Gastroesophageal sphincter (tissue), 3 donors: ENCODE results near the gene TNPO2.

Source experiments
- EP300 ChIP-seq: sonication (generic); formaldehyde crosslinking; IDR thresholded peaks from one replicate; pipeline ENCODE4 v1.6.1; 2017; ENCODE audit warnings: antibody characterized with exemption, mild to moderate bottlenecking
- POLR2A ChIP-seq, 2 donors: fragments of 450-650 bp; IDR thresholded peaks; one replicate each; pipeline ENCODE4 v1.6.1; 2017; ENCODE audit warnings: antibody characterized with exemption in 2 of 2, mild to moderate bottlenecking in 2 of 2, moderate library complexity in 1 of 2
- POLR2AphosphoS5 ChIP-seq: sonication (generic); formaldehyde crosslinking; IDR thresholded peaks from one replicate; pipeline ENCODE4 v1.6.1; 2017; ENCODE audit warnings: antibody characterized with exemption
- TF ChIP-seq, protein P1 (sequence below), 4 experiments: fragments of 200-600 bp in 2 of 4; fragments of 450-650 bp in 2 of 4; sonication (generic) in 1 of 4; IDR thresholded peaks; one replicate each; pipeline ENCODE4 v1.5.1; 2017 to 2019; ENCODE audit warnings: antibody characterized with exemption in 4 of 4, mild to moderate bottlenecking in 2 of 4, moderate library complexity in 2 of 4

DNA sequence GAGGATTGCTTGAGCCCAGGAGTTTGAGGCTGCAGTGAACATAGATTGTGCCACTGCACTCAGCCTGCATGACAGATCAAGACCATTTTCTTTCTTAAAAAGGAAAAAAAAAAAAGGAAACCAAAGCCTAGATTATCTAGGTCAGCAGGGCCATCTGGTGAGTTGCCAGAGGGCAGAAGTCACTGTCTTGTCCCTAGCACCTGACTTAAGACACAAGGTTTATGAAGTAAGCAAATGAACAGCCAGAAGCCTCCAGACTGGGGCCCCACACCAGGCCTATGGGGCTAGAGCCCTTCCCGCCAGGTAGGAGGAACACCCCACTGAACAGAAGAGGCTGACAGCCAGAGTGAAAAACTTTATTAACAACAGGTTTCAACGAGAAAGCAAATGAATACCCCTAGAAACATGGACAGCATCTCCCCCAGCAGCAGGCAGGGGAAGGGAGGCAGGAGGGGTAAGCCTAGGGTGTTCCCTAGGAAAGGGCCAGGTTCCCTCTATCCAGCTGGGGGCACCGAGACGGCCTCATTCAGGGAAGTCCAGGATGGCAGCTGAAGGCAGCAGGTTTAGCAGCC lies 55.9 kb downstream of the TNPO2 start:
- TF ChIP-seq EP300 (no peak), POLR2AphosphoS5 (no peak), POLR2A (IDR thresholded peaks at IDR 0.05) (no peak)
- TF ChIP-seq, protein P1, sequence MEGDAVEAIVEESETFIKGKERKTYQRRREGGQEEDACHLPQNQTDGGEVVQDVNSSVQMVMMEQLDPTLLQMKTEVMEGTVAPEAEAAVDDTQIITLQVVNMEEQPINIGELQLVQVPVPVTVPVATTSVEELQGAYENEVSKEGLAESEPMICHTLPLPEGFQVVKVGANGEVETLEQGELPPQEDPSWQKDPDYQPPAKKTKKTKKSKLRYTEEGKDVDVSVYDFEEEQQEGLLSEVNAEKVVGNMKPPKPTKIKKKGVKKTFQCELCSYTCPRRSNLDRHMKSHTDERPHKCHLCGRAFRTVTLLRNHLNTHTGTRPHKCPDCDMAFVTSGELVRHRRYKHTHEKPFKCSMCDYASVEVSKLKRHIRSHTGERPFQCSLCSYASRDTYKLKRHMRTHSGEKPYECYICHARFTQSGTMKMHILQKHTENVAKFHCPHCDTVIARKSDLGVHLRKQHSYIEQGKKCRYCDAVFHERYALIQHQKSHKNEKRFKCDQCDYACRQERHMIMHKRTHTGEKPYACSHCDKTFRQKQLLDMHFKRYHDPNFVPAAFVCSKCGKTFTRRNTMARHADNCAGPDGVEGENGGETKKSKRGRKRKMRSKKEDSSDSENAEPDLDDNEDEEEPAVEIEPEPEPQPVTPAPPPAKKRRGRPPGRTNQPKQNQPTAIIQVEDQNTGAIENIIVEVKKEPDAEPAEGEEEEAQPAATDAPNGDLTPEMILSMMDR (IDR thresholded peaks at IDR 0.05) = no peak
